Stimulated activated naive CD8-positive, alpha-beta T cell treated with anti-CD3 and anti-CD28 coated beads, Interleukin-15, Interleukin-2, amounts not matched to agents 100 ng/mL and 50 ng/mL, for 24 hours (primary cell): ENCODE results near the gene KLHDC7B.
"Not testable (repeated sequence)": the region's sequence is repeated elsewhere in the genome, so short reads cannot be mapped to it uniquely, and the experiment has no call there.

Source experiments
- H3K27ac Mint-ChIP-seq: one replicate; pipeline ENCODE4 v1.8.0; 2021; ENCODE audit warnings: mild to moderate bottlenecking, mixed read lengths
- H3K27me3 Mint-ChIP-seq: one replicate; pipeline ENCODE4 v1.8.0; 2021; ENCODE audit warnings: mixed read lengths
- H3K36me3 Mint-ChIP-seq: one replicate; pipeline ENCODE4 v1.8.0; 2021; ENCODE audit warnings: low read depth, mixed read lengths
- H3K4me1 Mint-ChIP-seq: one replicate; pipeline ENCODE4 v1.8.0; 2021; ENCODE audit warnings: low read depth, mixed read lengths
- H3K4me3 Mint-ChIP-seq: one replicate; pipeline ENCODE4 v1.8.0; 2021; ENCODE audit warnings: mild to moderate bottlenecking, mixed read lengths
- H3K9me3 Mint-ChIP-seq: one replicate; pipeline ENCODE4 v1.8.0; 2021; ENCODE audit warnings: mixed read lengths

Gene KLHDC7B

GRCh38 chr22:50507991-50508884, 37.5 kb upstream of the KLHDC7B start, which contains the start of gene NCAPH2:
TSS of gene NCAPH2 (plus strand) at chr22:50508224. CDS start at chr22:50508338, 114 bp downstream.
- H3K36me3 Mint-ChIP-seq, result peaks cover 11% of the 10 kb centered on the region
- no peaks in the 10 kb centered on the region for H3K27me3 Mint-ChIP-seq
- H3K9me3 Mint-ChIP-seq, result no peaks in the 10 kb centered on the region
- H3K4me3 Mint-ChIP-seq, result peak within 1 kb of the TSS; percentile 94
- H3K27ac Mint-ChIP-seq, result peak within 1 kb of the TSS; percentile 97
- H3K4me1 Mint-ChIP-seq, result peaks cover 29% of the 10 kb centered on the region

DNA sequence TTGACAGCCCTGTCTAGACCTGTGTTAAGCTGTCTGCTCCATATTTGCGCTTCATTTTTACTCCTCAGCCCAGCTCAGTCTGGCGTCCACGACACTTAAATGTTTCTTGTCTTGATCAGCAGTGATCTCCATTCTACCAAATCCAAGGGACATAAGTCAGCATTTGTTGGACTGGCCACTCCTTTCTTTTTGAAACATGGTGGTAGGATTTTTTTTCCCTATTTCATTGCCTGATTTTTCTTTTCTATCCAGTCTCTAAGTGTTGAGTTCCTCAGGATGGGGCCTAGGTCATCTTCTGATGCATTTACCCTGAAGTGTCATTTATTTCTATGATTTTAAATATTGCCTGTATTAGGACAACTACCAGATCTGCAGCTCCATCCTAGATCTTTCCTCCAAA, 36.8 kb upstream of the KLHDC7B start:
- peaks cover 29% of the 10 kb centered on the region for H3K4me1 Mint-ChIP-seq
- H3K4me3 Mint-ChIP-seq, result peak overlapping the region; percentile 94
- peaks cover 11% of the 10 kb centered on the region for H3K36me3 Mint-ChIP-seq
- no peaks in the 10 kb centered on the region for H3K9me3 Mint-ChIP-seq
- peak overlapping the region; percentile 97 for H3K27ac Mint-ChIP-seq
- H3K27me3 Mint-ChIP-seq, result no peaks in the 10 kb centered on the region

DNA sequence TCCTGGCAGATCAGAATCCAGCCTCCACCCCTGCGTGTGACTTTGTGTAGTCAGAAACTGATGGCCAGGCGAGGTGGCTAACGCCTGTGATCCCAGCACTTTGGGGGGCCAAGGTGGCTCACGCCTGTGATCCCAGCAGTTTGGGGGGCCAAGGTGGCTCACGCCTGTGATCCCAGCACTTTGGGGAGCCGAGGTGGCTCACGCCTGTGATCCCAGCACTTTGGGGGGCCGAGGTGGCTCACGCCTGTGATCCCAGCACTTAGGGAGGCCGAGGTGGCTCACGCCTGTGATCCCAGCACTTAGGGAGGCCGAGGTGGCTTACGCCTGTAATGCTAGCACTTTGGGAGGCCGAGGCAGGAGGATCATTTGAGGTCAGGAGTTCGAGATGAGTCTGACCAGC, 32.5 kb upstream of the KLHDC7B start:
- Mint-ChIP-seq H3K27ac (no peak overlapping the region), H3K4me1 (peaks cover 31% of the 10 kb centered on the region), H3K4me3 (no peak overlapping the region), H3K27me3 (no peaks in the 10 kb centered on the region), H3K9me3 (no peaks in the 10 kb centered on the region), H3K36me3 (peaks cover 37% of the 10 kb centered on the region)

- Mint-ChIP-seq H3K27ac (no peak overlapping the region), H3K4me1 (peaks cover 17% of the 10 kb centered on the region), H3K4me3 (no peak overlapping the region), H3K27me3 (no peaks in the 10 kb centered on the region), H3K36me3 (peaks cover 52% of the 10 kb centered on the region), H3K9me3 (no peaks in the 10 kb centered on the region)
Observed at GRCh38 chr22:50516068-50516467, 29.6 kb upstream of the KLHDC7B start.

- Mint-ChIP-seq H3K9me3 (no peaks in the 10 kb centered on the region), H3K4me1 (peaks cover 16% of the 10 kb centered on the region), H3K27me3 (no peaks in the 10 kb centered on the region), H3K27ac (no peak overlapping the region), H3K36me3 (peaks cover 52% of the 10 kb centered on the region), H3K4me3 (no peak overlapping the region)
Observed at GRCh38 chr22:50516891-50517290, 28.8 kb upstream of the KLHDC7B start.

GRCh38 chr22:50517495-50518260, 28.0 kb upstream of the KLHDC7B start:
- peaks cover 44% of the 10 kb centered on the region for H3K36me3 Mint-ChIP-seq
- no peak overlapping the region for H3K4me3 Mint-ChIP-seq
- no peak overlapping the region for H3K27ac Mint-ChIP-seq
- H3K27me3 Mint-ChIP-seq, result no peaks in the 10 kb centered on the region
- peaks cover 8% of the 10 kb centered on the region for H3K4me1 Mint-ChIP-seq
- H3K9me3 Mint-ChIP-seq, result no peaks in the 10 kb centered on the region

DNA sequence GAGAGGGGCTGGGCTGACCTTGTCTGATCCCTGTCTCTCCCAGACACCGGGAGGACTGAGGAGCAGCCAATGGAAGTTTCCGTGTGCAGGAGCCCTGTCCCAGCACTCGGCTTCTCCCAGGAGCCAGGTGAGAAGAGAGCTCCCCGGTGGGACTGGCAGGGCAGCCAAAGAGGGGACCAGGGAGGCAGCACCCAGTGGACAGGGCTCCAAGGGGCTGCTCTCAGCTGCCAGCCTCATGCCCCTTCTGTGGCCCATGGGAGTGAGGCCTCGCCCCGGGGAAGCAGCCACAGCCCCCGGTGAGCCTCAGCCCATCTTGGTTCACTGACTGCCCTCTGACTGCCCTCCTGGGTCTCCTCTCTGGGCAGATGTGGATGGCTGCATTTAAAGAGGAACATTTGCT, 27.1 kb upstream of the KLHDC7B start:
- Mint-ChIP-seq H3K36me3 (peaks cover 41% of the 10 kb centered on the region), H3K9me3 (no peaks in the 10 kb centered on the region), H3K27ac (no peak overlapping the region), H3K4me3 (no peak overlapping the region), H3K27me3 (no peaks in the 10 kb centered on the region), H3K4me1 (peaks cover 5% of the 10 kb centered on the region)

DNA sequence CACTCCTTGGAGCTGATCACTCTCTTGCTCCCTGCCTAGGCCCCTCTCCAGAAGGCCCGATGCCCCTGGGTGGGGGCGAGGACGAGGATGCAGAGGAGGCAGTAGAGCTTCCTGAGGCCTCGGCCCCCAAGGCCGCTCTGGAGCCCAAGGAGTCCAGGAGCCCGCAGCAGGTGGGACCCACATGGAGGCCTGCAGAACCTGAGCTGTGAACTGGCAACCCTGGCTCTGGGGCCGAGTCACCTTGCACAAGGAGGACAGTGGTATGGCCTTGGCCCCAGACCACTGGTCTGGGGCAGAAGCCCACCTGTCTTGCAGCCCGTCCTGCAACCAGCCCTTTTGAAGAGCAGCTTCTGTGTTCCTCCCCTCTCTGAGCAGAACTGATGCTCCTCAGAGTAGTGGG, 26.5 kb upstream of the KLHDC7B start:
- Mint-ChIP-seq H3K27ac (no peak overlapping the region), H3K36me3 (peaks cover 41% of the 10 kb centered on the region), H3K9me3 (no peaks in the 10 kb centered on the region), H3K27me3 (no peaks in the 10 kb centered on the region), H3K4me1 (peaks cover 5% of the 10 kb centered on the region), H3K4me3 (no peak overlapping the region)

DNA sequence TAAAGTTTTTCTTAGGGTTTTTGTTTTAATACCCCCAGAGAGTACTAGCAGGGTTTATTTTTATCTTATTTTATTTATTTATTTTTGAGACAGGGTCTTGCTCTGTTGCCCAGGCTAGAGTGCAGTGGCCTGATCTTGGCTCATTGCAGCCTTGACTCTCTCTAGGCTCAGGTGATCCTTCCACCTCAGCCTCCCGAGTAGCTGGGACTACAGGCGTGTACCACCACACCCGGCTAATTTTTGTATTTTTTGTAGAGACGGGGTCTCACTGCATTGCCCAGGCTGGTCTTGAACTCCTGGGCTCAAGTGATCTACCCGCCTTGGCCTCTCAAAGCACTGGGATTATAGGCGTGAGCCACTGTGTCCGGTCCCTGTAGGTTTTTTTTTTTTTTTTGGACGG, 25.5 kb upstream of the KLHDC7B start:
- H3K27ac Mint-ChIP-seq, H3K4me1 Mint-ChIP-seq: not testable (repeated sequence)
- H3K36me3 Mint-ChIP-seq, result peaks cover 42% of the 10 kb centered on the region

DNA sequence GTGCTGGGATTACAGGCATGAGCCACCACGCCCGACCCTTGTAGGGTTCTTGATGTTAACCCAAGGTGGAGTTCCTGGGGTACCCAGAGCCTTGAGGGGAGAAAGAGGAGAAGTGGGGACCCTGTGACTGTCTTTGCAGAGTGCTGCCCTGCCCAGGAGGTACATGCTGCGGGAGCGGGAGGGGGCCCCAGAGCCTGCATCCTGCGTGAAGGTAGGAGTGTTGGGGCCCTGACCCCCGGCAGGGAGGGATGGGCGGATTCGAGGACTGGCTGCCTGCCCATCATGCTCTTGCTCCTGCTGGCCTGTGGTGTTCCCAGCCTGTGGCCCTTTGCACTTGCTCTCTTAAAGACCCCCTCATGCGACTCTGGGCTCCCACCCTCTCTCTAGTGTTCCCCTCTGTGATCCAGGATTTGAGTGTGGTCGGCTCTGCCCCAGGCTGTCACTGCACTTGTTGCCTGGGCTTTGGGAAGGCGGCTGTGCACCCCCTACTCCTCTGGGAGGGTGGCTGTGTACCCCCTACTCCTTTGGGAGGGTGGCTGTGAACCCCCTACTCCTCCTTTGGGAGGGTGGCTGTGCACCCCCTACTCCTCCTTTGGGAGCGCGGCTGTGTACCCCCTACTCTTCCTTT, 24.8 kb upstream of the KLHDC7B start:
- Mint-ChIP-seq H3K36me3 (peaks cover 38% of the 10 kb centered on the region), H3K9me3 (no peaks in the 10 kb centered on the region), H3K4me1 (peaks cover 7% of the 10 kb centered on the region), H3K27ac (no peak overlapping the region), H3K27me3 (no peaks in the 10 kb centered on the region), H3K4me3 (no peak overlapping the region)

More for the DNA sequence above, 25.5 kb upstream of the KLHDC7B start:
- H3K9me3 Mint-ChIP-seq, H3K4me3 Mint-ChIP-seq, H3K27me3 Mint-ChIP-seq: not testable (repeated sequence)

DNA sequence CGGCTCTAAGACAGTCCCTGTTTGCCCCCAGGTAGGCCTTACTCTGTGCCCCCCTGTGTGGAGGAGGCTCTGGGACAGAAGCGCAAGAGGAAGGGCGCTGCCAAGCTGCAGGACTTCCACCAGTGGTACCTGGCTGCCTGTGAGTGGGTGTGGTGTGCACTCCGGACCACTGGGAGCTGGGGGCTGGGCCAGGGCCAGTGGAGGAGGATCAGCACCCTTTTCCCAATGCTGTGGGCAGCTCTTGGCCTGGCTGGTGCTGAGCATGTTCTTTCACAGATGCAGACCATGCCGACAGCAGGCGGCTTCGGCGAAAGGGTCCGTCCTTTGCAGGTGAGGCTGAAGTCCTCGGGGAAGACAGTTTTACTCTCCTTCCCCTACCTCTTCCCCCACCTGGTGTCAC, 24.0 kb upstream of the KLHDC7B start:
- Mint-ChIP-seq H3K27ac (no peak overlapping the region), H3K4me3 (no peak overlapping the region), H3K27me3 (no peaks in the 10 kb centered on the region), H3K36me3 (peaks cover 30% of the 10 kb centered on the region), H3K4me1 (peaks cover 7% of the 10 kb centered on the region), H3K9me3 (no peaks in the 10 kb centered on the region)

GRCh38 chr22:50522208-50522805, 23.4 kb upstream of the KLHDC7B start:
- H3K27me3 Mint-ChIP-seq, result no peaks in the 10 kb centered on the region
- H3K27ac Mint-ChIP-seq, result no peak overlapping the region
- no peak overlapping the region for H3K4me3 Mint-ChIP-seq
- H3K4me1 Mint-ChIP-seq, result peaks cover 11% of the 10 kb centered on the region
- peaks cover 32% of the 10 kb centered on the region for H3K36me3 Mint-ChIP-seq
- no peaks in the 10 kb centered on the region for H3K9me3 Mint-ChIP-seq

DNA sequence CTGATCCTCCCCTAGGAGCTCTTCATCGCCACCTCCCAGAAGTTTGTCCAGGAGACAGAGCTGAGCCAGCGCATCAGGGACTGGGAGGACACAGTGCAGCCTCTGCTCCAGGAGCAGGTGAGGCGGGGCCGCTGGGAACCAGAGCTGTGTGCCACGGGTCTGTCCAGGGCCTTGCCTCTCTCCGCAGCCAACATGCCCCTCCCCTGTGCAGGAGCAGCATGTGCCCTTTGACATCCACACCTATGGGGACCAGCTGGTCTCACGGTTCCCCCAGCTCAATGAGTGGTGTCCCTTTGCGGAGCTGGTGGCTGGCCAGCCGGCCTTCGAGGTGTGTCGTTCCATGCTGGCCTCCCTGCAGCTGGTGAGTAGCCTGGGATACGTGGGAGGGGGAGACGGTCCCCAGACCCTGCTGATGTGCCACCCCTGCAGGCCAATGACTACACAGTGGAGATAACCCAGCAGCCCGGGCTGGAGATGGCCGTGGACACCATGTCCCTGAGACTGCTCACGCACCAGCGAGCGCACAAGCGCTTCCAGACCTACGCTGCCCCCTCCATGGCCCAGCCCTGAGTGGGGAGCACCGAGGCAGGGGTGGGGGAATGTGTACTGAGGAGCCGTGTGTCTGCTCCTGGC, 22.8 kb upstream of the KLHDC7B start:
- no peaks in the 10 kb centered on the region for H3K27me3 Mint-ChIP-seq
- H3K4me1 Mint-ChIP-seq, result peaks cover 18% of the 10 kb centered on the region
- H3K9me3 Mint-ChIP-seq, result no peaks in the 10 kb centered on the region
- peaks cover 33% of the 10 kb centered on the region for H3K36me3 Mint-ChIP-seq
- H3K27ac Mint-ChIP-seq, result peak overlapping the region; percentile 11
- peak overlapping the region; percentile 41 for H3K4me3 Mint-ChIP-seq

- Mint-ChIP-seq H3K27me3 (no peaks in the 10 kb centered on the region), H3K27ac (peak overlapping the region; percentile 11), H3K9me3 (no peaks in the 10 kb centered on the region), H3K36me3 (peaks cover 35% of the 10 kb centered on the region), H3K4me1 (peaks cover 23% of the 10 kb centered on the region), H3K4me3 (peak overlapping the region; percentile 41)
Observed at GRCh38 chr22:50523458-50523805, 22.3 kb upstream of the KLHDC7B start.
